Measurements from ENCODE around the gene DLG5.

DLG5 gene

DNA sequence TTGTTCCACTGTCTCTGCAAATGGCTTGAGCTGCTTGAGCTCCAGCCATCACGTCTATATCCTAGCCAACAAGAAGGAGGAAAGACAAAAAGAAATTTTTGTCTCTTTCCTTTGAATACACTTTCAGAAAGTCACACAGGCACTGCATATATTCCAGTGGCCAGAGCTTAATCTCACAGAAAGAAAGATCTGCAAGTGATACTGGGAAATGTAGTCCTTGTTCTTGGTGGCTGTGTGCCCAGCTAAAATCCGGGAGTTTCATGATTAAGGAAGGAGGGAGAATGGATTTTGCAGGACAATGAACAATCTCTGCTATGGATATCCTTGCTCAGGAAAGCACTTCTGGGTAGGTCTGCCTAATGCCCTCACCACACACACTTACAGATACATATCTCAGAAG is 19.5 kb upstream of the DLG5 start:
- DNase-seq = no peak

DNA sequence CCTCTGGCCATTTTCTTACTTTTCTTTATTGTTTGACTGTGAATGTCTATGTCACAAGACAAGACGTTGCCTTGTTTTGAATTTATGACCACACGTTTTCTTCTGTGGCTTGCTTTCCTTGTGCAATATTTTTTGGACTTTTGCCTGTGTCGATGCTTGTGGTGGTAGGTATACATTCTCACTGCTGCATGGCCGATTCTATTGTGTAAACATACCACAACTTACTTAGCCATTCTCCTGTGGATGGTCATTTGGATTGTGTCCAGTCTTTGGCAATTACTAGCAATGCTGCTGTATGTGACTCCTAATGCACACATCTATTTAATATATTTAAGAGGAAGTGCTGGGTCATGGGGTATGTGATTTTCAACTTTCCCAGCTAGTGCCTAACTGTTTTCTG is 18.0 kb upstream of the DLG5 start:
- DNase-seq = no peak

- peak; percentile 28 for DNase-seq
These were observed 16.8 kb upstream of the DLG5 start for GRCh38 chr10:77943121-77943901.

DNA sequence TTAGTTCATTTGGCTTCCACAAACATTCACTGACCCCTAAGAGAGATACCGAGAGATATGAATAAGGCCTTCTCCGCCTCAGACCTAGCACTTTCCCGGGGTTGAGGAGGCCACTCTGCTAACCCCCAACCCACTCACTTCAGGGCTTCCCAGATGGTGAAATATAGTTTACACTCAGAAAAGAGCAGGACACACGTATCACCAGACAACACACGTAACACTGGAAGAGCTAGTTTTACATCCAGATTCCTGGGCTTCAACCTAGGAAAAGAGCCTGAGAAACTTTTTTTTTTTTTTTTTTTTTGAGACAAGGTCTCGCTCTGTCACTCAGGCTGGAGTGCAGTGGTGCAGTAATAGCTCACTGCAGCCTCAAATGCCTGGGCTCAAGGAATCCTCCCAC is 15.2 kb upstream of the DLG5 start:
- no peak for DNase-seq

- DNase-seq = no peak
These were observed 14.1 kb upstream of the DLG5 start for GRCh38 chr10:77940627-77941026.

DNA sequence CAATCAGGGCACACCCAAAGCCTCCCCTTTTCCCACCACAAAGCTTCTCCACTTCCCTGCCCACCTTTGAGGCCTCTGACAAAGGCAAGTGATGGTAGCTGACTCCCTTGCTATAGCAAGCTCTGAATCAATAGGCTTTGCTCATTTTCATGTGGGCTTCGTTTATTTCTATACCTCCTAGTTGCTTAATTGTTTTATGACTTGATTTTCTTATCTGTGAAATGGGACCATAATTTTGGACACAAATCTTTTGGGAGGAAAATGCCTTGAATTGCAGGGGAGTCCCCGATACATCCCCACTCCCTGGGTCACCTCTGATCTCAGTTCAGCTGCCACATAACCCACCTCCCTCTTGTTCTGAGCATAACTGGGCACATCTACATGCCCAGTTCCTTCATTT is 13.7 kb upstream of the DLG5 start:
- no peak for DNase-seq

DNA sequence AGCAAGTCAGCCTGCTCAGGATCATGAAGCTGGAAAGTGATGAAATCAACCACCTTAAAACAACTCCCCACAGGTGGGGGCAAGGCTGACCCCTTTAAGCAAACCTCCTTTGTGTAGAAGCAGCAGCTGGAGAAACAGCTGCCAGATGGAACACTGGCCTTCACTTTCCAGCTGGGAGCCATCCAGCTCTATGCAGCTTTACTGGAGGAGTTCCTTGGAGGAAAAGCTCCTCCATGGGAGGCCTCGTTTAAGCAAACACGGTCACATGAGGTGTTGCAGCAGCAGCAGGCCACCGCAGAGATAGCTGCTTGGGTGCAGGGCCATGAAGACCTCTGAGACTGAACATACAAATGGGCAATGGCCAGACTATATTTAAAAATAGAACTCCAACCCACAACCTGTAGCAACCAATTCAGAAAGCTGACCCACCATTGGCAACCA is 13.0 kb upstream of the DLG5 start:
- DNase-seq = no peak

DNA sequence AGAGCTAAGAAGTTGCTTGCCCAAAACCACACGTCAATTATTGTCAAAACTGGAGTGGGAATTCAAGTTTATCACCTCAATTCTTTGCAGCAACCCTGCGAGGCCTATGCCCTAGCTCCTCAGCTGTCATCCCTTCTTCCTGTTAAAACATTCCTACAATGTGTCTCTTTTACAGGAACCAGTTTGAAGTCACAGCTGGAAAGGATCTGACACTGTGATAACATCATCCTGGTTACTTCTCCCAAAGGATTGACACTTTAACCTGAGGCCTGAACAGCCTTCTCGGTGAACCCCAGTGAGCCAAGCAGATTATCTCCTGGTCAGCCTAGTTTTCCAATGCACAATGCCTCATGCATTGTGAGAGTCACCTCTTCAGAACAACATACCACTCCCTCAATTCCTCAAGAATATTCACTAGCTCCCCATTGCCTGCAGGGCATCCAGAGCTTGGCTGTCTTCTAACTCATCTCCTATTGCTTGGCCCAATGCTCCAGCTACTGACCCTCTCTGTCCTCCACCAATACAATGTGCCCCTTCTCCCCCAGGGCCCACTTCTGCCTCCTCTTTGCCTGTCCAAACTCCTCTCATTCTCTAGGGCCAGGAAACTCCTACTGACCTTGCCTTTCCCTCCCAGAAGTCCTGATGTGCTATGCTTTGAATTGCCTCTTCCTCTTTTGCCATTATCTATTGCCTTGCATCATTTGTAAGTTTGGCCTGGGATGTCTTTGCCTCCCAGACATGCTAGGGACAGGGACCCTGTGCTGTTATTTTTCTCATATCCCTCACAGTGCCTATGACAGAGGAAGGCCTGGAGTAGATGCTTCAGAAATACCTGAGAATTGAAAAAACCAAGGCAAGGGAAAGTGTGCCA is 10.4 kb upstream of the DLG5 start:
- DNase-seq = no peak

GRCh38 chr10:77932016-77932715 is 5.6 kb upstream of the DLG5 start:
- peak; percentile 57 for DNase-seq

- DNase-seq = no peak
These were observed 1.1 kb upstream of the DLG5 start for GRCh38 chr10:77927402-77928246.

DNA sequence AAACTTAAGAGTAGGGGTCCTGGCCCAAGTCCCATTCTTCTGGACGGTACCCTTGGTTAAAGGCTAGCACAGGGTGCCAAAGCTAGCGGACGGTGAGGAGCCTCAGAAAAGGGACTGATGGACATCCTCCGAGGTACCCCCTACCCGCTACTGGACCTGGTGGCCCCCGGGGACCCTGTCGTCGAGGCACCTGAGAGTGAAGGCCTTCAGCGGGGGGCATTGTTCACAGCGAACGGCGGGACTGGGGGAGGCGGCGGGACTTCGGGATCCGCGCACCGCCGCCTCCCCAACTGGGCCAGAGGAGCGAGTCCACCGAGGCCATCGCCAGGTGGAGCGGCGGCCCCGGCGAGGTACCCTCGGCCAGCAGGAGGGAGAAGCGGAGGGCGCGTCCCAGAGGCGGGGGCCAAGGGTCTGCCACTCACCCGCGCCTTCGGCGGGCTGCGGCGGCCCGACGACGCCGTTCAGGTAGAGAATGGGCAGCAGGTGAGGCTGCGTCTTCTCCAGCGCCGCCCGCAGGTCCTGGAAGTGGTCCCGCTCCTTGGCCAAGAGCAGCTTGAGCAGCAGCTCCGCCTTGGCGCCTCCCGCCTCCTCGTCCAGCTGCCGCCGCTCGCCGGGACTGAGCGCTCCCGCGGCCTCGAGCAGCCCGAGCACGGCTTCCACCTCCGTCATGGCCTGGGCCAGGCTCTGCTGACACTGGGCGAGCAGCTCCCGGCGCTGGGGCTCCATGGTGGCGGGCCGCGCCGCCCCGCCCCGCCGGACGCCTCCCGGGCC is 575 bp downstream of the DLG5 start:
- DNase-seq = no peak

DNA sequence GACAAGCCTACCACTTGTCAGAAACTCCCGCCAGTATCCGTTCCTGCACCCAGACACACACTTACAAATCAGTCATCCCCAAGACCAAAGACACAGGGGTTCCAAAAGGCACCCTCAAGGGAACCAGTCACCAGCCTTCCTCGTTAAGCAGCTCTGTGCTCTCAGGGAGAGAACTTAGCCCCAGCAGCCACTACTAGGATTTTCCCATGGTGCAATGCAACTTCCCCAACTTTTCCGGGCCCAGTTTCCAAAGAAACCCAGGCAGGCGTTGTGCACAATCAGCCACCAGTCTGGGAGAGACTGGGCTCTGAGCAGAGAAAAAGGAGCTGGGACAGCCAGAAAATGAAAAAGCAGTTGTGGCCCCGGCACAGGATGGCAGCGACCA is 1.2 kb downstream of the DLG5 start:
- DNase-seq = peak; percentile 6

DNA sequence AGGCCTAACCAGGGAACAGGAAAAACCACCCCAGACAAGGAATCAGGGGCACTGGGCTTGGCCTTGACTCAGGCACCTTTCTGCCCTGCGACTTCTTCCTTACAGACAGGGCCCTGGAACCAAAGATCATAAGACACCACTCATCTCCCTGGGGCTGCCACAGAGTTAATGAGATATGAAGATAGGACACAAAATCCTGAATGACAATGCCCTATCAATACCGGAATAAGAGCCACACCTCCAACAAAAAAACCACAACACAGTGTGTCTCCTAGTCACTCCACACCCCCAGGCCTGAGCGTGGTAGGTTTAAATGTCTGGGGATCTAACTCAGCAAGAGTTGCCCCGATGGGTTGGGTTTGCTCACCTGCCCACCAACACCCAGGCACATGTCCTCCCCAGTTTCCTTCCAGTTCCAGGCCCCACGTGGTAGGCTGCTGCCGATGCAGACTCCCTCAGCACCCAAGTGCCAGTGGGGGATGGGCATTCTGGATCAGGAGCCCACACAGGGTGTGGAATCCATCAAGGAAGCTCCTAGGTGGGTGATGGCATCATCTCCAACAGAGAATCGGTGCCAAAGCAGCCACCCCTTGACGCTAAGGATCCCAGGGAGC is 3.9 kb downstream of the DLG5 start:
- no peak for DNase-seq

DNA sequence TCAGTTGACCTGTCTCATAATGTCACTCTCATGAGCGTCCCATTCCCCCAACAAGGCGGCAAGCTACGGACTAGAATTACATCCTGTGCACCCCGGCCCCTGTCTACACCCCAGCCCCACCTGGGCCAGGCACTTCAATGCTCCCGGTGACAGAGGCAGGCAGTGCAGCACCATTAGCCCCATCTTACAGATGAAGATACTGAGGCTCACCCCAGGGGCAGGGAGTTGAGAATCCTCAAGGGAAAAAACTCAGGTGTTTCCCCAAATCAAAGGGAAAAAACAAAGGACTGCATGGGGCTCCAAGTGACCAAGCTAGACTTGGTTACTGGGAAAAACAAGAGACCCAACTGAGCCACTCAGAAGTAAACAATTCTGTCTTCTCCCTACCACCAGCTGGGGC is 4.5 kb downstream of the DLG5 start:
- DNase-seq = no peak

DNA sequence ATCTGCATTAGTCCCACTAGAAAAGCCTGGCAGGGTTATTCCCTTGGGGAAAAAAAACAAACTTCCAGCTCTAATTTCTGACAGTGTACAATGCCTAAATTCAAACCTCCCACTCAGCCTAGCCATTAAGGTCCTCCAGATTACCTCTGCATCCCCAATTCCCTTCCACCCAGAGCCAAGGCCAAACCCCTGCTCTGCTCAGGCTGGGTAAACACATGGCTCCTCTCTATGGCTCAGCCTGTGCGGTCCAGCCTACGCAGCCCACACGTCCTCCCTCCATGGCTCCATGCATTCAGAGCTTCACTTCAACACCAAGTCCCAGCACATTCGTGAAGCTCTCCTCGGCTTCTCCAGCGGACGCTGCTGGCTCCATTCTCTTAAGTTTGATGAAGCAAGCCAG is 5.2 kb downstream of the DLG5 start:
- DNase-seq = no peak

GRCh38 chr10:77920495-77920894 is 6.1 kb downstream of the DLG5 start:
- no peak for DNase-seq

GRCh38 chr10:77919713-77920108 is 6.8 kb downstream of the DLG5 start:
- DNase-seq = no peak

GRCh38 chr10:77915319-77916105 is 11.0 kb downstream of the DLG5 start:
- DNase-seq = no peak

DNA sequence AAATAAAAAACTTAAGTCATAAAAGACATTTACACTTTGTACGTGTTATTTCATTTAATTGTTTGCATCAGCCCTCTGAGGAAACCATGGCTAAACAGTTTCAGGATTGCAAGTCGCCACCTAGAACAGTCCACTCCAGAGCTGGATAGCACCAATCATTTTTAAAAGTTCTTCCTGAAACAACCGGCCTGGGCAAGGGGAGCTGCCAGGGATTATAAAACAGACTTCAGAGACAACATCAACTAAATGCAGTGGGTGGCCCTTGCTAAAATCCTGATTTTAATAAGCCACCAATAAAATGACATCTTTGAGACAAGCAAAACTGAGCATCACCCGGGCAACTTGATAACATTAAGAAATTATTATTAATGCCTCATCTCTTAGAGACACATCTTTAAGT is 13.5 kb downstream of the DLG5 start:
- DNase-seq = no peak

DNA sequence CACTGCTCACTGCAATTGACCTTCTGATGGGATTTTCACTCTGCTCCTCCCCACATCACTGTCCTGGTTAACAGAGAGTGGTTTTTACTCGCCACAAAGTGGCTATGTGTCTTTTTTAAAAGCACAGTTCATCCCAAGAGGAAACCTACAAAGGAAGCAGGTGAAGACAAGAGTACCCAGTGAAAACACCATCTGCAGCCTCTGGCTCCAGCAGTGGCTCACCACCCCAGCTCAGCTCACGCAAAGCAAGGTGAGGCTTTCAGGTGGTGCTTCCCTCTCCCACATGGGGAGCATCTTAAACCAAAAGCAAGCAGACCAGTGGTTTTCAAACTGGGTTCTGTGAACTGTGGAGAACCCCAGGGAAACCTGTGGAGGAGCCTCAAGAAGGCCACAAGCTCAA is 14.0 kb downstream of the DLG5 start:
- DNase-seq = no peak

Measured in NCI-H1694 treated with DMSO at 0.1 percent for 48 hours (cell line).